OCI-LY1 (cell line): ENCODE results near the gene VN1R5.

ENCODE experiments used
- H2AFZ ChIP-seq: fragments of 200-600 bp; sonication (generic), shearing (Covaris generic); 2 replicates; pipeline ENCODE4 v1.6.0; 2014; ENCODE audit warnings: antibody characterized with exemption, mild to moderate bottlenecking, low read length
- H3F3A ChIP-seq: fragments of 200-600 bp; sonication (generic), shearing (Covaris generic); 2 replicates; pipeline ENCODE4 v1.6.0; 2014; ENCODE audit warnings: mild to moderate bottlenecking, antibody characterized with exemption, low read length, moderate library complexity; ENCODE audit not compliant: insufficient read depth
- H3K27ac ChIP-seq: fragments of 200-600 bp; sonication (generic); 2 replicates; pipeline ENCODE4 v1.5.1; 2014; ENCODE audit warnings: low read length, mixed run types, mild to moderate bottlenecking, low read depth; ENCODE audit not compliant: poor library complexity, severe bottlenecking
- H3K27me3 ChIP-seq: fragments of 200-600 bp; sonication (generic); 2 replicates; pipeline ENCODE4 v1.6.0; 2014; ENCODE audit warnings: antibody characterized with exemption, mild to moderate bottlenecking, low read length, moderate library complexity; ENCODE audit not compliant: insufficient read depth
- H3K36me3 ChIP-seq: fragments of 200-600 bp; sonication (generic); 2 replicates; pipeline ENCODE4 v1.6.1; 2014; ENCODE audit warnings: mild to moderate bottlenecking, antibody characterized with exemption, low read length, moderate library complexity, mixed read lengths; ENCODE audit not compliant: insufficient read depth
- H3K4me1 ChIP-seq: fragments of 200-600 bp; sonication (generic); 2 replicates; pipeline ENCODE4 v1.5.1; 2014; ENCODE audit warnings: mild to moderate bottlenecking, low read length, moderate library complexity; ENCODE audit not compliant: insufficient read depth, severe bottlenecking
- H3K4me2 ChIP-seq: fragments of 200-600 bp; sonication (generic), shearing (Covaris generic); 2 replicates; pipeline ENCODE4 v1.6.1; 2014; ENCODE audit warnings: low read length
- H3K4me3 ChIP-seq: fragments of 200-600 bp; sonication (generic); 2 replicates; pipeline ENCODE4 v1.5.1; 2014; ENCODE audit warnings: low read length, low read depth, mild to moderate bottlenecking, mixed read lengths; ENCODE audit not compliant: poor library complexity, severe bottlenecking
- H3K79me2 ChIP-seq: fragments of 200-600 bp; shearing (Covaris generic); 2 replicates; pipeline ENCODE4 v1.6.1; 2016; ENCODE audit warnings: mixed run types, low read length, mixed read lengths; ENCODE audit not compliant: insufficient read depth
- H3K9ac ChIP-seq: fragments of 200-600 bp; sonication (generic), shearing (Covaris generic); 2 replicates; pipeline ENCODE4 v1.6.1; 2014; ENCODE audit warnings: mild to moderate bottlenecking, low read length, mixed read lengths
- H3K9me2 ChIP-seq: fragments of 200-600 bp; sonication (generic), shearing (Covaris generic); 2 replicates; pipeline ENCODE4 v1.6.1; 2014; ENCODE audit warnings: low read depth, mild to moderate bottlenecking, low read length, mixed read lengths
- H3K9me3 ChIP-seq: fragments of 200-600 bp; shearing (Covaris generic); 2 replicates; pipeline ENCODE4 v1.6.1; 2014; ENCODE audit warnings: low read length, mixed read lengths
- H4K20me1 ChIP-seq: fragments of 200-600 bp; sonication (generic), shearing (Covaris generic); 2 replicates; pipeline ENCODE4 v1.6.0; 2016; ENCODE audit warnings: mild to moderate bottlenecking, low read length; ENCODE audit not compliant: insufficient read depth
- CTCF ChIP-seq: fragments of 200-600 bp; sonication (generic), shearing (Covaris generic); IDR thresholded peaks from 2 replicates; pipeline ENCODE4 v1.5.1; 2017; ENCODE audit warnings: mild to moderate bottlenecking, antibody characterized with exemption, low read length, moderate library complexity, mixed read lengths
- EZH2 ChIP-seq: fragments of 200-600 bp; sonication (generic), shearing (Covaris generic); IDR thresholded peaks from 2 replicates; pipeline ENCODE4 v1.8.0; 2017; ENCODE audit warnings: borderline replicate concordance, mixed run types, mild to moderate bottlenecking, antibody characterized with exemption, low read length, moderate library complexity, mixed read lengths

The VN1R5 gene

GRCh38 chr1:247296599-247297180 lies 40.8 kb downstream of the VN1R5 start:
- Histone ChIP-seq H2AFZ (no peak overlapping the region), H3K27me3 (no peaks in the 10 kb centered on the region), H3K4me3 (no peak overlapping the region), H3K9ac (no peak overlapping the region), H3K9me2 (no peaks in the 10 kb centered on the region), H3K27ac (no peak overlapping the region), H4K20me1 (no peaks in the 10 kb centered on the region), H3F3A (no peaks in the 10 kb centered on the region), H3K4me1 (no peaks in the 10 kb centered on the region), H3K9me3 (no peaks in the 10 kb centered on the region), H3K4me2 (no peak overlapping the region), H3K79me2 (no peaks in the 10 kb centered on the region), H3K36me3 (no peaks in the 10 kb centered on the region)
- TF ChIP-seq EZH2, result no peak

DNA sequence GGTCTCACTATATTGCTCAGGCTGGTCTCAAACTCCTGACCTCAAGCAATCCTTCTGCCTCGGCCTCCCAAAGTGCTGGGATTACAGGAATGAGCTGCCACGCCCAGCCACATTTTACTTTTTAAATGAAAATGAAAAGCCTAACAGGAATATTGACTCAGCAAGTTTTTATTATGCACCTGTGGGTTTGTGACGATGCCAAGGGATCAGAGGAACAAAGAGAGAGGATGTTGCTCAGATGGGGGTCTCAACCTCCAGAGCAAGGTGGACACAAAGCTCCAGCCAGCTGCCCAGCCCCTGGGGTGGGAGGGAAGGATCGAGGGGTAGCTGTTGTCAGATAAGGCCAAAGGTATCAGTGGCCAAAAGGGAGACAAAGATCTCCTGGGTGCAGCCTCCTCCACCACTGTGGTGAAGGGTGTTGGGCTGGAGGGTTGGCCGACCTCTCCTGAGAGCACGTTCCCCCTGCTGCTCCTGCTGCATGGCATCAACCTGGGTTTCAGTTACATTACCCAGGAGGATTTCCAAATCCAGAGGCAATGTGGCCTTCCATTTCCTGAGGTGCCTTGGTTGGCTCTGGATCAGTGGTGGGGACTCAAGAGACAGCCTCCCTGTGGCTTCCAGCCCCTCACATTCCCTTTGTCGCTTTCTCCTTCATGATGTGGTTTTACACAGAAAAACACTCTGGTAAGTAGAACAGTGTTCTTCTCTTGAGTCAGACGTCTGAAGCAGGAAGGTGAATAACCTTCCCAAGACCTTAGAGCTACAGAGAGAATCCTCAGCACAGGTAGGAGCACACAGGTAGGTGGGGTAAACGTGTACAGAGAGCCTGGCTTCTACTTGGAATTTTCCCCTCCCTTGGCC lies 41.6 kb downstream of the VN1R5 start:
- TF ChIP-seq CTCF, result no peak
- no peak for TF ChIP-seq EZH2
- no peaks in the 10 kb centered on the region for H3K9me2 ChIP-seq
- no peaks in the 10 kb centered on the region for H4K20me1 ChIP-seq
- no peak overlapping the region for H3K4me2 ChIP-seq
- H3K4me3 ChIP-seq, result no peak overlapping the region
- no peaks in the 10 kb centered on the region for H3F3A ChIP-seq
- no peaks in the 10 kb centered on the region for H3K4me1 ChIP-seq
- H3K9ac ChIP-seq, result no peak overlapping the region
- no peaks in the 10 kb centered on the region for H3K79me2 ChIP-seq
- no peaks in the 10 kb centered on the region for H3K27me3 ChIP-seq
- H3K27ac ChIP-seq, result no peak overlapping the region
- no peak overlapping the region for H2AFZ ChIP-seq
- H3K36me3 ChIP-seq, result peaks cover under 1% of the 10 kb centered on the region; the same call in 1 of the 2 replicates
- H3K9me3 ChIP-seq, result no peaks in the 10 kb centered on the region

- Histone ChIP-seq H3K36me3 (peaks cover 4% of the 10 kb centered on the region; the same call in 1 of the 2 replicates), H3F3A (no peaks in the 10 kb centered on the region), H3K79me2 (no peaks in the 10 kb centered on the region), H3K9me2 (no peaks in the 10 kb centered on the region), H3K27ac (no peak overlapping the region), H3K9me3 (no peaks in the 10 kb centered on the region), H4K20me1 (no peaks in the 10 kb centered on the region), H3K4me3 (no peak overlapping the region), H3K4me2 (no peak overlapping the region), H3K27me3 (no peaks in the 10 kb centered on the region), H3K9ac (no peak overlapping the region), H2AFZ (no peak overlapping the region), H3K4me1 (no peaks in the 10 kb centered on the region)
- TF ChIP-seq EZH2 (no peak), CTCF (no peak)
Observed at GRCh38 chr1:247298124-247298481, 42.2 kb downstream of the VN1R5 start.
